ENCODE results near the gene ARHGEF25. TPM values are rescaled to one million over a fixed set of nuclear protein-coding genes. Genes with fewer than 3 reads are reported as not detected.

The ARHGEF25 gene
- total RNA-seq, 2 donors from 2014 or later: 73.8 to 77.0 TPM

GRCh38 chr12:57620936-57621496 is 9.8 kb downstream of the ARHGEF25 start:
- H3K36me3 ChIP-seq: peaks cover 13% of the 10 kb centered on the region
- no peak overlapping the region for H3K27ac ChIP-seq
- H3K4me1 ChIP-seq (ENCODE audit: control insufficient read depth in 1 of 2, low read depth in 2 of 2): peaks cover 7 to 15% of the 10 kb centered on the region in 2 donors
- no peaks in the 10 kb centered on the region for H3K9me3 ChIP-seq
- peak overlapping the region; percentile 66 for H3K4me3 ChIP-seq
- no peaks in the 10 kb centered on the region for H3K27me3 ChIP-seq (replicated peaks; ENCODE audit: insufficient read depth)
- ATAC-seq (ENCODE audit: insufficient number of reproducible peaks, low FRiP score, low read depth) (no peak), DNase-seq (ENCODE audit: low spot score) (no peak)
- TF ChIP-seq CTCF (IDR thresholded peaks at IDR 0.05): no peak

- no peak for ATAC-seq (ENCODE audit: insufficient number of reproducible peaks, low FRiP score, low read depth)
- peaks cover 12% of the 10 kb centered on the region for H3K36me3 ChIP-seq
- no peak overlapping the region for H3K27ac ChIP-seq
- DNase-seq (ENCODE audit: low spot score): no peak
- TF ChIP-seq CTCF (IDR thresholded peaks at IDR 0.05): peak; percentile 93
- H3K4me1 ChIP-seq (ENCODE audit: control insufficient read depth in 1 of 2, low read depth in 2 of 2): peaks cover 7 to 10% of the 10 kb centered on the region in 2 donors
- H3K27me3 ChIP-seq (replicated peaks; ENCODE audit: insufficient read depth): no peaks in the 10 kb centered on the region
- H3K9me3 ChIP-seq: no peaks in the 10 kb centered on the region
- H3K4me3 ChIP-seq: peak overlapping the region; percentile 66
Measured at GRCh38 chr12:57621497-57622292, 10.5 kb downstream of the ARHGEF25 start.

GRCh38 chr12:57622293-57623245 is 11.3 kb downstream of the ARHGEF25 start:
- Histone ChIP-seq H3K27ac (no peak overlapping the region), H3K36me3 (peaks cover 12% of the 10 kb centered on the region), H3K9me3 (no peaks in the 10 kb centered on the region), H3K4me3 (no peak overlapping the region), H3K4me1 (ENCODE audit: control insufficient read depth in 1 of 2, low read depth in 2 of 2) (peaks cover 7 to 10% of the 10 kb centered on the region in 2 donors), H3K27me3 (replicated peaks; ENCODE audit: insufficient read depth) (no peaks in the 10 kb centered on the region)
- ATAC-seq (ENCODE audit: insufficient number of reproducible peaks, low FRiP score, low read depth): no peak
- TF ChIP-seq CTCF (IDR thresholded peaks at IDR 0.05): no peak
- DNase-seq (ENCODE audit: low spot score): no peak

GRCh38 chr12:57623385-57623784 is 12.2 kb downstream of the ARHGEF25 start:
- Histone ChIP-seq H3K4me1 (ENCODE audit: control insufficient read depth in 1 of 2, low read depth in 2 of 2) (peaks cover 7 to 10% of the 10 kb centered on the region in 2 donors), H3K36me3 (peaks cover 12% of the 10 kb centered on the region), H3K4me3 (no peak overlapping the region), H3K27ac (no peak overlapping the region), H3K9me3 (no peaks in the 10 kb centered on the region), H3K27me3 (replicated peaks; ENCODE audit: insufficient read depth) (no peaks in the 10 kb centered on the region)
- DNase-seq (ENCODE audit: low spot score) (no peak), ATAC-seq (ENCODE audit: insufficient number of reproducible peaks, low FRiP score, low read depth) (no peak)
- no peak for TF ChIP-seq CTCF (IDR thresholded peaks at IDR 0.05)

Measured in thoracic aorta (tissue), 2 donors.